Uterus (tissue), 2 donors: ENCODE results near the gene UBAP1.

Source experiments
- POLR2A ChIP-seq, 2 donors: fragments of 450-650 bp; IDR thresholded peaks; one replicate each; pipeline ENCODE4 v1.6.1; 2016; ENCODE audit warnings: antibody characterized with exemption in 2 of 2, mild to moderate bottlenecking in 1 of 2, moderate library complexity in 1 of 2
- TF ChIP-seq, protein P1 (sequence below), 4 experiments: fragments of 200-600 bp in 2 of 4; fragments of 450-650 bp in 2 of 4; sonication (generic) in 2 of 4; IDR thresholded peaks; one replicate each; pipeline ENCODE4 v1.5.1; 2016 to 2019; ENCODE audit warnings: antibody characterized with exemption in 4 of 4, mild to moderate bottlenecking in 2 of 4, moderate library complexity in 1 of 4

DNA sequence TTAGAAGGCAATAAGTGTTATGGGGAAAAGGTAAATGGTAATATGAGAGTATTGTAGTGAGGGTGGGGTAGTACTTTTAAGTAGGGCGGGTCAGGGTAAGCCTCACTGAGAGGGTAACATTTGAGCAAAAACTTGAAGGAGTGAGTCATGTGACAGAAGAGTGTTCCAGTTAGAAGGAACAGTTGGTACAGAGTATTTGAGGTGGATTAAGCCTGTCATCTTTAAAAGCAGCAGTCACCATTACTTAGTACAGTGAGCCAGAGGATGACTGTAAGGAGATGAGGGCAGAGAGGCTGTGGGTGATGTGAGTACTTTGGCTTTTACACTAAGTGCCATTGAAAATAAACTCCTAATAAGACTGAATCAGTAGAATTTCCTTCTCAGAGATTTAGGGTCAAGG is 54.8 kb downstream of the UBAP1 start:
- TF ChIP-seq, protein P1, sequence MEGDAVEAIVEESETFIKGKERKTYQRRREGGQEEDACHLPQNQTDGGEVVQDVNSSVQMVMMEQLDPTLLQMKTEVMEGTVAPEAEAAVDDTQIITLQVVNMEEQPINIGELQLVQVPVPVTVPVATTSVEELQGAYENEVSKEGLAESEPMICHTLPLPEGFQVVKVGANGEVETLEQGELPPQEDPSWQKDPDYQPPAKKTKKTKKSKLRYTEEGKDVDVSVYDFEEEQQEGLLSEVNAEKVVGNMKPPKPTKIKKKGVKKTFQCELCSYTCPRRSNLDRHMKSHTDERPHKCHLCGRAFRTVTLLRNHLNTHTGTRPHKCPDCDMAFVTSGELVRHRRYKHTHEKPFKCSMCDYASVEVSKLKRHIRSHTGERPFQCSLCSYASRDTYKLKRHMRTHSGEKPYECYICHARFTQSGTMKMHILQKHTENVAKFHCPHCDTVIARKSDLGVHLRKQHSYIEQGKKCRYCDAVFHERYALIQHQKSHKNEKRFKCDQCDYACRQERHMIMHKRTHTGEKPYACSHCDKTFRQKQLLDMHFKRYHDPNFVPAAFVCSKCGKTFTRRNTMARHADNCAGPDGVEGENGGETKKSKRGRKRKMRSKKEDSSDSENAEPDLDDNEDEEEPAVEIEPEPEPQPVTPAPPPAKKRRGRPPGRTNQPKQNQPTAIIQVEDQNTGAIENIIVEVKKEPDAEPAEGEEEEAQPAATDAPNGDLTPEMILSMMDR (IDR thresholded peaks at IDR 0.05), result no peak
- TF ChIP-seq POLR2A (IDR thresholded peaks at IDR 0.05), result no peak
